ENCODE results near the gene MEGF9. TPM values are rescaled to one million over a fixed set of nuclear protein-coding genes. Genes with fewer than 3 reads are reported as not detected.
A peak's percentile ranks its signal among the peaks of the same experiment; 100 is the strongest.

MEGF9 gene
- total and polyA plus RNA-seq, 2 of the 13 experiments (the other 11 are each of a cell fraction or from before 2014, with no cell fraction given), result 3.1 to 3.3 TPM

GRCh38 chr9:120735415-120736126 is 21.3 kb upstream of the MEGF9 start (continued):
- no peak for TF ChIP-seq SMAD1 (CRISPR knock-in tag; IDR thresholded peaks at IDR 0.05; ENCODE audit: borderline replicate concordance, low read depth)
- TF ChIP-seq PRMT3 (CRISPR knock-in tag; IDR thresholded peaks at IDR 0.05; ENCODE audit: borderline replicate concordance, low read depth), result no peak
- TF ChIP-seq NAIF1 (CRISPR knock-in tag; IDR thresholded peaks at IDR 0.05; ENCODE audit: borderline replicate concordance), result no peak
- no peak for TF ChIP-seq MAX (IDR thresholded peaks at IDR 0.05)
- no peak for TF ChIP-seq ETV6 (CRISPR knock-in tag; conservative IDR thresholded peaks at IDR 0.05)
- no peak for TF ChIP-seq THYN1 (CRISPR knock-in tag; IDR thresholded peaks at IDR 0.05; ENCODE audit: borderline replicate concordance, low read depth)
- TF ChIP-seq ZNF772 (CRISPR knock-in tag; IDR thresholded peaks at IDR 0.05), result no peak
- no peak for TF ChIP-seq JUN (CRISPR knock-in tag; IDR thresholded peaks at IDR 0.05)
- TF ChIP-seq ZFAT (CRISPR knock-in tag; conservative IDR thresholded peaks at IDR 0.05), result no peak
- TF ChIP-seq MAFG (CRISPR knock-in tag; IDR thresholded peaks at IDR 0.05), result no peak
- no peak for TF ChIP-seq KDM5A (IDR thresholded peaks at IDR 0.05; ENCODE audit: borderline replicate concordance, low read length)
- peak; percentile 76 for TF ChIP-seq ZNF12 (CRISPR knock-in tag; IDR thresholded peaks at IDR 0.05)
- no peak for TF ChIP-seq CC2D1A (CRISPR knock-in tag; IDR thresholded peaks at IDR 0.05)
- no peak for TF ChIP-seq ZNF431 (CRISPR knock-in tag; IDR thresholded peaks at IDR 0.05; ENCODE audit: borderline replicate concordance, low read depth)
- TF ChIP-seq CENPT (CRISPR knock-in tag; IDR thresholded peaks at IDR 0.05; ENCODE audit: low read depth), result no peak
- no peak for TF ChIP-seq ZNF142 (CRISPR knock-in tag; IDR thresholded peaks at IDR 0.05)
- no peak for TF ChIP-seq ZHX2 (IDR thresholded peaks at IDR 0.05; ENCODE audit: low read depth)
- no peak for TF ChIP-seq ZHX2 (CRISPR knock-in tag; IDR thresholded peaks at IDR 0.05; ENCODE audit: borderline replicate concordance)
- no peak for TF ChIP-seq ZNF17 (CRISPR knock-in tag; IDR thresholded peaks at IDR 0.05)
